ENCODE results near the gene DCAF11.

The DCAF11 gene

GRCh38 chr14:24164518-24164991 lies 50.0 kb downstream of the DCAF11 start:
- Histone ChIP-seq H3K4me3 (ENCODE audit: low read depth, low read length) (no peak overlapping the region), H3K4me2 (ENCODE audit: low read length) (no peak overlapping the region), H3K79me2 (peaks cover 5% of the 10 kb centered on the region), H3K36me3 (ENCODE audit: control insufficient read depth, insufficient read depth, low read length) (no peaks in the 10 kb centered on the region), H3K27ac (no peak overlapping the region), H3K27me3 (ENCODE audit: control insufficient read depth, insufficient read depth, low read length) (no peaks in the 10 kb centered on the region), H3K9me3 (ENCODE audit: control insufficient read depth, low read length) (no peaks in the 10 kb centered on the region), H3K9ac (no peak overlapping the region), H3K4me1 (peaks cover 6% of the 10 kb centered on the region), H2AFZ (no peak overlapping the region)
- TF ChIP-seq, protein P1, sequence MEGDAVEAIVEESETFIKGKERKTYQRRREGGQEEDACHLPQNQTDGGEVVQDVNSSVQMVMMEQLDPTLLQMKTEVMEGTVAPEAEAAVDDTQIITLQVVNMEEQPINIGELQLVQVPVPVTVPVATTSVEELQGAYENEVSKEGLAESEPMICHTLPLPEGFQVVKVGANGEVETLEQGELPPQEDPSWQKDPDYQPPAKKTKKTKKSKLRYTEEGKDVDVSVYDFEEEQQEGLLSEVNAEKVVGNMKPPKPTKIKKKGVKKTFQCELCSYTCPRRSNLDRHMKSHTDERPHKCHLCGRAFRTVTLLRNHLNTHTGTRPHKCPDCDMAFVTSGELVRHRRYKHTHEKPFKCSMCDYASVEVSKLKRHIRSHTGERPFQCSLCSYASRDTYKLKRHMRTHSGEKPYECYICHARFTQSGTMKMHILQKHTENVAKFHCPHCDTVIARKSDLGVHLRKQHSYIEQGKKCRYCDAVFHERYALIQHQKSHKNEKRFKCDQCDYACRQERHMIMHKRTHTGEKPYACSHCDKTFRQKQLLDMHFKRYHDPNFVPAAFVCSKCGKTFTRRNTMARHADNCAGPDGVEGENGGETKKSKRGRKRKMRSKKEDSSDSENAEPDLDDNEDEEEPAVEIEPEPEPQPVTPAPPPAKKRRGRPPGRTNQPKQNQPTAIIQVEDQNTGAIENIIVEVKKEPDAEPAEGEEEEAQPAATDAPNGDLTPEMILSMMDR (IDR thresholded peaks at IDR 0.05): no peak

DNA sequence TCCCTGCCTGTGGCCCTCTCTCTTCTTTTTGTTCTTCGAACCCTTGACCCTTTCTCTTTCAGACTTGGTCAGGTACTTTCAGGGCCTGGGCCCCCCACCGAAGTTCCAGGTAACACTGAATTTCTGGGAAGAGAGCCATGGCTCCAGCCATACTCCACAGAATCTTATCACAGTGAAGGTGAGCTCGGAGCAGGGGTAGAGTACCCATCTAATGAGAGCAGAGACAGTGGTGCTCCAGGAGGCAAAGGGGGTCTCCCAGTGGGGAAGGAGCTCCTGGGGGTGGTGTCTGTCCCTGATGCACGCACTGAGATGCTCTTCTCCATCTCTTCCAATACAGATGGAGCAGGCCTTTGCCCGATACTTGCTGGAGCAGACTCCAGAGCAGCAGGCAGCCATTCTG lies 51.2 kb downstream of the DCAF11 start:
- Histone ChIP-seq H3K9me3 (ENCODE audit: control insufficient read depth, low read length) (no peaks in the 10 kb centered on the region), H3K9ac (no peak overlapping the region), H3K79me2 (peaks cover 5% of the 10 kb centered on the region), H3K27me3 (ENCODE audit: control insufficient read depth, insufficient read depth, low read length) (no peaks in the 10 kb centered on the region), H2AFZ (no peak overlapping the region), H3K4me2 (ENCODE audit: low read length) (no peak overlapping the region), H3K4me1 (peaks cover 6% of the 10 kb centered on the region), H3K4me3 (ENCODE audit: low read depth, low read length) (no peak overlapping the region), H3K27ac (no peak overlapping the region), H3K36me3 (ENCODE audit: control insufficient read depth, insufficient read depth, low read length) (no peaks in the 10 kb centered on the region)
- TF ChIP-seq, protein P1 (IDR thresholded peaks at IDR 0.05): no peak

DNA sequence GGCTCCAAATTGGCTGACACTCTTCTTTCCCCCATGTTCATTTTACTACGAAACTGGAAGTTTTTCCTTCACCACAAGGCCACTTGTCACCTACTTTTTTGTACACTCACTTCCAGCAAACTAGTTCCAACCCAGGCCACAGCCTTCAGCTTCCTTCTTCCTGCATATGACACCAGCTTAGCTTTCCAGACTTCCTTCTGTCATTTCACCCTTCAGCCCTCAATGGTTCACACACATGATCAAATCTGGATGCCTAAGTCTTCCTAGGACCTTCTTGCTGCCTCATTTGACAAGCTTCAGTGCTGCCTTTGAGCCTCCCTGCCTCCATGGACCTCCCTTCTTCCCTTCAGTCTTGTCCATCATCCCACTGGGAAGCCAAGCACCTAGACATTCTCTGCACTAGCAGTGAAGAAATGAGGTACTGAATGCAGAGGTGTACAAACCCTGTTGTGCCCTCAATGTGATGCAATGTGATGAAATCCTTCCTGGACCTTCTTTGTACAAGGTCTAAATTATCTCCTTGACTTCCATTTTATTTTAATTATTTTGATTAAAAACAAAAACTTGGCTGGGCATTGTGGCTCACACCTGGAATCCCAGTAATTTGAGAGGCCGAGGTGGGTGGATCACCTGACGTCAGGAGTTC lies 53.0 kb downstream of the DCAF11 start:
- no peaks in the 10 kb centered on the region for H3K79me2 ChIP-seq
- H3K4me2 ChIP-seq (ENCODE audit: low read length): no peak overlapping the region
- no peaks in the 10 kb centered on the region for H3K27me3 ChIP-seq (ENCODE audit: control insufficient read depth, insufficient read depth, low read length)
- no peak overlapping the region for H3K27ac ChIP-seq
- H3K4me3 ChIP-seq (ENCODE audit: low read depth, low read length): no peak overlapping the region
- no peaks in the 10 kb centered on the region for H3K36me3 ChIP-seq (ENCODE audit: control insufficient read depth, insufficient read depth, low read length)
- H3K9ac ChIP-seq: no peak overlapping the region
- no peaks in the 10 kb centered on the region for H3K9me3 ChIP-seq (ENCODE audit: control insufficient read depth, low read length)
- TF ChIP-seq, protein P1 (IDR thresholded peaks at IDR 0.05): no peak
- no peak overlapping the region for H2AFZ ChIP-seq
- no peaks in the 10 kb centered on the region for H3K4me1 ChIP-seq

DNA sequence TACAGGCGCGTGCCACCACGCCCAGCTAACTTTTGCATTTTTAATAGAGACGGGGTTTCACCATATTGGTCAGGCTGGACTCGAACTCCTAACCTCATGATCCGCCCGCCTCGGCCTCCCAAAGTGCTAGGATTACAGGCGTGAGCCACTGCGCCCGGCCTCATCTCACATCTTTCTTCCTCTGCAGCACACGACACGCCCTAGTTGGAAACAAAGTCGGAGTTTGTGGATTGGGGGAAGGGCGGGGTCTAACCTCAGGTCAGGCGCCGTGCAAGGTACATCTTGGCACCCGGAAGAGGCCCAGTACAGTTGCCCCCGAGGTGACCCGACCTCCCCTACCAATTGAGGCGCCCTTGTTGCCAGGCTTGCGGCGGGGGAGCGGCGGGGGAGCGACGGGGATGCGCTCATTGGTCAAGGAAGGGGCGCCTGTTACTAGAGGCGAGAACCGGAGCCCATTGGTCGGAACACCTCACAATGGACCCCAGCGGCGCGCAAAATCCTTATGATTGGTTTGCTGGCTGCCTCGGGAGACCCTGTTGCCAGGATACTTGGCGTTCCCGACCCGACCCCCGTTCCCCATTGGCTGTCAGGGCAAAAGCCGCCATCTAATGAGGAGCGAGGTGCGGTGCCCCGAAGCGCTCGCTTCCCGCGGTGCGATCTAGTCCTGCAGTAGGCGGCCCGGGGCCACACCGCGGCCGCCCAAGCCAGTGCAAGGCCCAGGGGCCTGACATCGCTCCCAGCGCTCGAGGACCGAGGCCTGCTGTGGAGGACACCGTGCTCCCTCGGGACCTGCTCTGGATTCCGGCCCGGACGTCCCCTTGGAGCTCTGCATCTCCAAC lies 57.1 kb downstream of the DCAF11 start, which contains the start of gene REC8:
Gene REC8 (plus strand): TSS at position 659 of the 839 bp plus-strand sequence. CDS start 473 bp downstream, outside the sequence.
- Histone ChIP-seq H3K36me3 (ENCODE audit: control insufficient read depth, insufficient read depth, low read length) (no peaks in the 10 kb centered on the region), H3K9me3 (ENCODE audit: control insufficient read depth, low read length) (no peaks in the 10 kb centered on the region), H2AFZ (no peak within 1 kb of the TSS), H3K27me3 (ENCODE audit: control insufficient read depth, insufficient read depth, low read length) (no peaks in the 10 kb centered on the region), H3K79me2 (no peaks in the 10 kb centered on the region), H3K4me3 (ENCODE audit: low read depth, low read length) (no peak within 1 kb of the TSS), H3K9ac (no peak within 1 kb of the TSS), H3K27ac (no peak within 1 kb of the TSS), H3K4me1 (no peaks in the 10 kb centered on the region), H3K4me2 (ENCODE audit: low read length) (no peak within 1 kb of the TSS)
- TF ChIP-seq, protein P1 (IDR thresholded peaks at IDR 0.05): no peak
